ENCODE results near the gene HDAC11.
"Not testable (repeated sequence)": the region's sequence is repeated elsewhere in the genome, so short reads cannot be mapped to it uniquely, and the experiment has no call there.

HDAC11 gene, protein sequence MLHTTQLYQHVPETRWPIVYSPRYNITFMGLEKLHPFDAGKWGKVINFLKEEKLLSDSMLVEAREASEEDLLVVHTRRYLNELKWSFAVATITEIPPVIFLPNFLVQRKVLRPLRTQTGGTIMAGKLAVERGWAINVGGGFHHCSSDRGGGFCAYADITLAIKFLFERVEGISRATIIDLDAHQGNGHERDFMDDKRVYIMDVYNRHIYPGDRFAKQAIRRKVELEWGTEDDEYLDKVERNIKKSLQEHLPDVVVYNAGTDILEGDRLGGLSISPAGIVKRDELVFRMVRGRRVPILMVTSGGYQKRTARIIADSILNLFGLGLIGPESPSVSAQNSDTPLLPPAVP

DNA sequence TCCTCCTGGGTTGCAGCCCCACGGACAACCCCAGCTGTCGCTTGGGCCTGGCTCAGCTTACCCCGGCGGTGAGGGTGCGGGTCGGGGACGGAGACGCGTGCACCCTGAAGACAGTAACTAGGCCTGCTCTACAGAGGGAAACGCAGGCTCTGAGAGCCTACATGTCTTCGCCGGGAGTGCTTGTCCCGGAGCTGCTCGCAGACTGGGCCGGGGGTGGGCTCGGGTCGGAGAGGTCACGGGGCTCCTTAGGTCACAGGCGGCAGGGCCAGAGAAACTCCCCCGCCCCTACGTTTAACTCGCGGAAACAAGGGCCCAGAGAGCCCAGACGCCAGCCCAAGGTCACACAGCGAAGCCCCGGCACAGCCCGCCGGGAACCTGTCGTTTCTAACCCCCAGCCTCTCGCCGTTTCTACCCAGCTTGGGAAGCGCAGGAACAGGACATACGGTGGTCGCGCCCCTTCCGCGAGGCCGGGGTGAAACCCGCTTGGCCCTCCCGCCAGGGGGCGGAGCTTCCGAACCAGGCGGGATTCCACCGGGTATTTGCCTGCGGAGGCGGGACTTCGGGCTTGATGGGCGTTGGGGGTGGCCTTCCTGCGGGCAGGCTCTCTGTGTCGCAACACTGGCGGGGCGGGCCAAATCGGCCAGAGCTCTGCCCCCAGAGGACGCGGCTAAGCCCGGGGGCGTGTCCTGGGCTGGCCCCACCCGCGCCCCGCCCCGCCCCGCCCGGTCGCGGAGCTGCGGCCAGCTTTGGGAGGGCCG is at the start of gene HDAC11:
TSS of gene HDAC11 (plus strand) at position 725 of the 758 bp plus-strand sequence. CDS start 42 bp downstream, outside the sequence.
- peak; percentile 65 for DNase-seq

DNA sequence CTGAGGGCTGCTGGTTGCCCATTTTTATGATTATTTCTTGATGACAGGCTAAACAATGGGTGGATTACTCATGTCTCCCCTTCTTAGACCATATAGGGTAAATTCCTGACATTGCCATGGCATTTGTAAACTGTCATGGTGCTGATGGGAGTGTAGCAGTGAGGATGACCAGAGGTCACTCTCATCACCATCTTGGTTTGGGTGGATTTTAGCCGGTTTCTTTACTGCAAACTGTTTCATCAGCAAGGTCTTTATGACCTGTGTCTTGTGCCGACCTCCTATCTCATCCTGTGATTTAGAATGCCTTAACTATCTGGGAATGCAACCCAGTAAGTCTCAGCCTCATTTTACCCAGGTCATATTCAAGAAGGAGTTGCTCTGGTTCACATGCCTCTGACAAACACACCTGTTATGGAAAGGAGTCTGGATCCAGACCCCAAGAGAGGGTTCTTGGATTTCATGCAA is 49.7 kb upstream of the HDAC11 start:
- not testable (repeated sequence) for DNase-seq

DNA sequence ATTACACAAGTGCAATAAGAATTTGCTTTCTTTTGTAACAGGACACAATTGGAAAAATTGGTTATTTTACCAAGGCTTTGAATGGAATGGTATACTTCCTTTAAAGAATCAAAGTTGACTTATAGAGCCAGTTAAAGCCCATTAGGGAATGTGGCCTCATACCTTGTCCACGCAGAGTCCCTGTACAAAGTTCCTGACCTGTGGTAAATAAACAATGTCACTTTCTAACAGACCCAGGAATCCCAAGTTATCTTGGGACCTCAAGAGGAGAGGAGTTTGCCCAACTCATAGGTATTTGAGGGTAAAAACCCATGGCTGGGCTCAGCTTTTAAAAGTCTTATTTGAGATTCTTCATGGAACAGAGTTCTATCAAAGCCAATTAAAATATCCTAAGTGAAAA is 48.0 kb upstream of the HDAC11 start:
- no peak for DNase-seq

DNA sequence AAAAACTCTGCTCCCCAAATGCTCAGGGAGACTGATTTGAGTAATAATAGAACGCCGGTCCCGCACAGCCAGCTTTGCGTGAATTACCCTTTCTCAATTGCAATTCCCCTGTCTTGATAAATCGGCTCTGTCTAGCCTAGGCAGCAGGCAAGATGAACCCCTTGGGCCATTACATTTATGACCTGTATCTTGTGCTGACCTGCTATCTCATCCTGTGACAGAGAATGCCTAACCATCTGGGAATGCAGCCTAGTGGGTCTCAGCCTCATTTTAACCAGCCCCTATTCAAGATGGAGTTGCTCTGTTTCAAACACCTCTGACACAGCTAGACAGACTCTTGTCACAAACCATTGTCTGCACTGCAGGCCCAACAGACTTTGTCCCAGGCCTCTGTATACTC is 46.2 kb upstream of the HDAC11 start:
- DNase-seq = no peak

DNA sequence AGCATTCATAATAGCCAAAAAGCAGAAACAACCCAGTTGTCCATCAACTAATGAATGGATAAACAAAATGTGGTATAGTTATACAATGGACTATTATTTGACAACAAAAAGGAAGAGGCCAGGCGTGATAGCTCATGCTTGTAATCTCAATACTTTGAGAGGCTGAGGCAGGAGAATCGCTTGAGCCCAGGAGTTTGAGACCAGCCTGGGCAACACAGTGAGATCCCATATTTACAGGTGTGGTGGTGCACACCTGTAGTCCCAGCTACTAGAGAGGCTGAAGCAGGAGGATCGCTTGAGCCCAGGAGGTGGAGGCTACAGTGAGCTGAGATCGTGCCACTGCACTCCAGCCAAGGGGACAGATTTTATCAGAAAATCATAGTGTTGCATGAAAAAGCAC is 43.9 kb upstream of the HDAC11 start:
- not testable (repeated sequence) for DNase-seq

DNA sequence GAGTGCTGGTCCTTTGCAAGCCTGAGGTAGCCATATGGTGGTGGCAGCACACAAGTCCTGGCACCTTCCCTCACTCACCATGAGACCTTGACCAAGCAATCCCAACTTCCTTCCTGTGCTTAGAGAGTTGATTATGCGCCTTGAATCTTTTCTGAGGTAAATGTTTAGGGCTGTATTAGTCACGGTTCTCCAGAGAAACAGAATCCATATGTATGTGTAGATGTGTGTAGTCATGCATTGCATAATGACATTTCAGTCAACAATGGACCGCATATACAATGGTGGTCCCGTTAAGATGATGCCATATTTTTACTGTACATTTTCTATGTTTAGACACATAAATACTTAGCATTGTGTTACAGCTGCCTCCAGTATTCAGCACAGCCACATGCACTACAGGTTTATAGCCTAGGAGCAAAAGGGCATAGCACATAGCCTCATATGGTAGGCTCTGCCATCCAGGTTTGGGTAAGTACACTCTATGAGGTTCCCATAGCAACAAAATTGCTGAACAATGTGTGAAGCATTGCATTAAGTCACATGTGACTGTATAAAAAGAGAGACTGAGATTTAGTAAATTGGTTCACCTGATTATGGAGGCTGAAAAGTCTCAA is 39.8 kb upstream of the HDAC11 start:
- DNase-seq = no peak

DNA sequence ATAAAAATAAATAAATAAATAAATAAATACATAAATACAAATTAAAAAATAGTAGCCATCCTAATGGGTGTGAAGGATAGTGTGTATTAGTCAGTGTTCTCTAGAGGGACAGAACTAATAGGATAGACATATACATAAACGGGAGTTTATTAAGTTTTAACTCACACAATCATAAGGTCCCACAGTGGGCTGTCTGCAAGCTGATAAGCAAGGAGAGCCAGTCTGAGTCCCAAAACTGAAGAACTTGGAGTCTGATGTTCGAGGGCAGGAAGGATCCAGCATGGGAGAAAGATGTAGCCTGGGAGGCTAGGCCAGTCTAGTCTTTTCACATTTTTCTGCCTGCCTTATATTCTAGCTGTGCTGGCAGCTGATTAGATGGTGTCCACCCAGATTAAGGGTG is 37.2 kb upstream of the HDAC11 start:
- not testable (repeated sequence) for DNase-seq

DNA sequence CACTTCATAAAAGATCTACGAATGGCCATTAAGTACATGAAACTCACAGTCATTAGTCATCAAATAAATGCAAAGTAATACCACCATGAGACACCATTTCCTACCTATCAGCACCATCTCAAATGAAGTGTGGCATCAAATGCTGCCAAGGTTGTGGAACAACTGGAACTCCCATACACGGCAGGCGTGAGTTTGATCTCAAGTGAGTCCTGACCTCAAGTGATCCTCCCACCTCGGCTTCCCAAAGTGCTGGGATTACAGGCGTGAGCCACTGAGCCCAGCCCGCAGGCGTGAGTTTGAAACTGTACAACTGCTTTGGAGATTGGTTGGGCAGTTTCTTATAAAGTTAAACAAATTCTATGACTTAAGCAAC is 28.8 kb upstream of the HDAC11 start:
- no peak for DNase-seq

DNA sequence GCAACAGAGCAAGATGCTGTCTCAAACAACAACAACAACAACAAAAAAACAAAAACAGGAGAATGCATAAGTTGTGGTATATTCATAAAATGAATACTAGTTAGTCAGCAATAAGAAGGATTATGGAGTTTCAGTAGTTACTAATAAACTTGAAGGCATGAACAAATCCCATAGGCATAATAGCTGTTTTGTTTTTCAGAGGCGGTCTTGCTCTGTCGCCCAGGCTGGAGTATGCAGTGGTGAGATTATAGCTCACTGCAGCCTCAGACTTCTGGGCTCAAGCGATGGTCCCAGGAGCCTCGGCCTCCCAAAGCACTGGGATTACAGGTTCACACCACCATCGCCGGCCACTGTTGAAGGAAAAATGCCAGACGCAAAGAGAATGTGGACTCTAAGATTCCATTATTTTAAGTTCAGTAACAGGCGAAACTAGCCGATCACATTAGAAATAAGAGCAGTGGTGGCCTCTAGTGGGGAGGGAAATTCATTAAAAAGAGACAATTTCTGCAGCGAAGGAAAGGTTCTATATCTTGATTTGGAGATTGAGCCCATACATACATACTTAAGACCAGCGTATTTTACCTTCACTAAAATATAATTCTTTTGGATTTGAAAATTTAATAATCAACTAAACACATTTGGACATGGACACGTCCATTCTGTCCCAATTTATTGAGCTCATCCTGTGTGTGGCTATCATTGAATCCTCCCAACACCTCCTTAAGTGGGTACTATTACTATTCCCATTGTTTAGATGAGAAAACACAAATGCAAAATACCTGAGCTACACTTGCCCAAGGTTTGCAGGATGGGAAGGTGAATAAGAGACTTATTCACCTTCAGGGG is 27.4 kb upstream of the HDAC11 start:
- peak; percentile 16 for DNase-seq

DNA sequence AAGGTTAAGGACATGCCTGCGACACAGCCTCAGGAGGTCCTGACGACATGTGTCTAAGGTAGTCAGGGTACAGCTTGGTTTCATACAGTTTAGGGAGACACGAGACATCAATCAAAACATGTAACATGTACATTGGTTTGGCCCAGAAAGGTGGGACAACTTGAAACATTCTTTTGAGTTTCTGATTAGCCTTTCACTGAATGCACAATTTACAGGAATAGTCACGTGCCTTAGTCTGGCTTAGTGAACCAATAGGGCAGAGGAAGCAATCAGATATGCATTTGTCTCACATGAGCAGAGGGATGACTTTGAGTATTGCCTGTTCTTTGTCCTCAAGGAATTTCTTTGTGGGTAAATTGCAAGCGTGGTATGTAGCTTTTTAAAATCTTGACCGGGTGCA is 24.5 kb upstream of the HDAC11 start:
- no peak for DNase-seq

DNA sequence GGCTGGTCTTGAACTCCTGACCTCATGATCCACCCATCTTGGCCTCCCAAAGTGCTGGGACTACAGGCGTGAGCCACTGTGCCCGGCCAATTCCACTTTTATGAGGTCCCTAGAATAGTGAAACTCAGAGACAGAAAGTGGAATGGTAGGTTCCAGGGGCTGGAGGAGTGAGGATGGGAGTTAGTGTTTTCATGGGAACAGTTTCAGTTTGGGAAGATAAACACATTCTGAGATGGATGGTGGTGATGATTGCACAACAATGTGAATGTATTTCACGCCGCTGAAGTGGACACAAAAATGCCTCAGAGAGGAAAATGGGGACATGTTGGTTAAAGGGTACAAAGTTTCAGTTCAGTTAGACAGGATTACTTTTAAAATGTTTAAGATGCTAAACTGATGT is 22.5 kb upstream of the HDAC11 start:
- no peak for DNase-seq

DNA sequence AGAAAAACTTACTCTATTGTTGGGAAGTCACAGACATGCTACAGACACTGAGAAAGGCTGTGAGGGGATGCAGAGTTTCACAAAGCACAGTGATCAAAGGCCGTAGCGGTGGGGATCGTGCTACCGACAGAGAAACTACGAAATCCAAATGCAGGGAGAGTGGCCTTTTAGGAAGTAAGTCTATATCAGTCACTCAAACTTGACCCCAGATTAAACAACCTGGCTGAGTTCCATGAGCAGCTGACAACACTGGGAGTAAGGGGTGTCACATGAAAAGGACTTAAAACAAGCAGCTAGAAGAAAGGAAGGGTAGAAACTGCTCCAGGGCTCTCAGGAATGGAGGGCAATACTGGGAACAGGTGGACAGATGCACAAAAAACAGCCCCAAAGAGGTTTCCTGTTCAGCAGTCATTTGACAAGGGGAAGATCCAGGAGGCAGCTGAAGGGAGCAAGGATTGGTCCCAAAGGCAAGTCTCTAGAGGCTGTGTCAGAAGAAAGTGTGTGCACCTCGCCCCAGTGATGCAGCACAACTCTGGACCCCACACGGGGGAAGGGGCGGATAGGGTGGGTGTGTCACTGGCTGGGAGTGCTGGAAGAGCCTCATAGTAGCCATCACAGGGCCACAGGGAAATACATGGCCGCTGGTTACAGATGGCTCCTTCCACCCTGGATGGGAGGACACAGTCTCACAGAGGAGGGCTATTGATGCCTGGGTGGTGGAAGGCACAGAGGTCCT is 20.3 kb upstream of the HDAC11 start:
- no peak for DNase-seq

DNA sequence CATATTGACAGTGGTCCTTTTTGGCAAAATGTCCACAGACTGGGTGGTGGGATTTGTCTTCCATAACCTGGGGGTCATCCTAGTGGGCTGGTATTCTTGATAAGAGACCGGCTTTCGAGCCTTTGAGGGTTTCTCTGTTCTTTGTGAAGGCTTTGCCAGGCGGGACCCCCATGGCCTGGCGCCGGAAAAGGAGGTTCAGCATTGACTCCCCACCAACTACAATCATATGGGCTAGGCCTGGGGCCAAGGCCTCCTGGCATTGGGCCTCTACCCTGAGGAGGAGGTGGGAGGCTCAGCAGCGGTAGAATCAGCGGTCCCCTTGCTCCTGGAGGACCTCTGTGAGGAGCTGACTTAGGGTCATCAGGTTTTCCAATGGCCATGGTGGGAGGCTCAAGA is 19.8 kb upstream of the HDAC11 start:
- no peak for DNase-seq

DNA sequence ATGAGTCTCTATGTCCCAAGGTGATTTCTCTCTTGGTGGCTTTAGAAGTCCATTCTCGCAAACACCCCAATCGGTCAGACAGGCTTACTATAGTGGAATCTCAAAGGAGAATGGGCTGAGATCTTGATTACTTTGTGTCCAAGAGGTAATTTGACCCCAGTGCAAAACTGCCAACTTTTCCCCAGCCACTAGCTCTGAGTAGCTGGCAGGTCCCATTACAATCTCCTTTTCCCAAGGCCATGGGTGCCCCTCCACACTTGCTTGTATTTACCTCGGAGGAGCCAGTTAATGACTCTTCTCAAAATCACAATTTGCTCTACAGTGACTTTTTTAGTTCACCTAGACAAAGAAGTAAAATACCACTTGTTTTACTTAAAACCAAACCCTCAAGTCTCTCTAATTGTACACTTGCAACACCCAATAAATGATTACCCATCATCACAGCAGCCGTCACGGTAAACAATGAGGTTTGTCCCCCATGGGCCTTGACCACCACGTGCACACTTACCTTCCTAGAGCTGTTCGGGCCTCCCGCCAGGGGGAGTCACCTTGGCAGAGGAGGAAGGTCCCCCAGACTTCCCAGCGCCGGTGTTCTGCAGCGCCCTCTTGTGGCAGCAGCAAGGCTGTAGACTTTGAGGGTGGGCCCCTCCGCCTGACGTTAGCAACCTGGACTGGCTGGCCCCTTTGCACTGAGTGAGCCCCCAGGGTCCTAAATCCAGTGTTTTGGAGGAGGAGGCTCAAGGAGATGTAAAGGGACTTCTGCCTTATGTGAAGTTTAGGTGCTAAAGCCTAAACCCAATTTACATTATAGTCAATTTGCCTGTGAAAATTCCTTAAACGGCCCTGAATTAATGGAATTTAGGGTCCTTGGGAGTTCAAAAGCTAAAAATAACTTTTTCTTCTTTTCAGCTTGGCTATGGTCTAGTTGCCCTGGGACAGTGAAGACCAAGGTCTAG is 18.7 kb upstream of the HDAC11 start:
- DNase-seq = peak; percentile 35

DNA sequence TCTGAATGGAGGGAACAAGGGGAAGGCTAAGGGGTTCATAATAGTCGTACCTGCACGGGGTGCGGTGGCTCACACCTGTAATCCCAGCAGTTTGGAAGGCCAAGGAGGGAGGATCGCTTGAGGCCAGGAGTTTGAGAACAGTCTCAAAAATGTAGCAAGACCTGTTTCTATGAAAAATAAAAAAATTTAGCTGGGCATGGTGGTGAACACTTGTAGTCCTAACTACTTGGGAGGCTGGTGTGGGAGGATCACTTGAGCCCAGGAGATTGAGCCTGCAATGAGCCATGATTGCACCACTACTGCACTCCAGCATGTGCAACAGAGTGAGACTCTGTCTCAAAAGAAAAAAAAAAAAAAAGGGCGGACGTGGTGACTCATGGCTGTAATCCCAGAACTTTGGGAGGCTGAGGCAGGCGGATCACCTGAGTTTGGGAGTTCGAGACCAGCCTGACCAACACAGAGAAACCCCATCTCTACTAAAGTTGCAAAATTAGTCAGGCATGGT is 17.9 kb upstream of the HDAC11 start:
- no peak for DNase-seq

DNA sequence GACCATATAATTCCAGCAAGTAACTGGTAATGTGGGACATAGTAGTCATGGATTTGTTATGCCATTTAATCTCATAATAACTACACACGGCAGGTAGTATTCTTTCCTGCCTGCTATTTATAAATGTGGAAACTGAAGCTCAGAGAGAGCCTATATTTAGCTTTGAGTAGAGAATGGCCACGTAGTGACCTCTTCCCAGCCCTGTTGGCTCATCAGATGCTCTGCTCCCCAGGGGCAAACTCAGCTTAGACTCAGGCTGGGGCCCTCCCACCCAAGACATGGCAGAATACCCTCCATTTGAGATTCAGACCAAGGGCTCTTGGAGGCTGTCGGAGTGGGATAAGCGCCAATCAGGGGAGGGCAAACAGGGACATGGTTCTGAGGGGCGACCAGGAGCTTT is 17.3 kb upstream of the HDAC11 start:
- no peak for DNase-seq

DNA sequence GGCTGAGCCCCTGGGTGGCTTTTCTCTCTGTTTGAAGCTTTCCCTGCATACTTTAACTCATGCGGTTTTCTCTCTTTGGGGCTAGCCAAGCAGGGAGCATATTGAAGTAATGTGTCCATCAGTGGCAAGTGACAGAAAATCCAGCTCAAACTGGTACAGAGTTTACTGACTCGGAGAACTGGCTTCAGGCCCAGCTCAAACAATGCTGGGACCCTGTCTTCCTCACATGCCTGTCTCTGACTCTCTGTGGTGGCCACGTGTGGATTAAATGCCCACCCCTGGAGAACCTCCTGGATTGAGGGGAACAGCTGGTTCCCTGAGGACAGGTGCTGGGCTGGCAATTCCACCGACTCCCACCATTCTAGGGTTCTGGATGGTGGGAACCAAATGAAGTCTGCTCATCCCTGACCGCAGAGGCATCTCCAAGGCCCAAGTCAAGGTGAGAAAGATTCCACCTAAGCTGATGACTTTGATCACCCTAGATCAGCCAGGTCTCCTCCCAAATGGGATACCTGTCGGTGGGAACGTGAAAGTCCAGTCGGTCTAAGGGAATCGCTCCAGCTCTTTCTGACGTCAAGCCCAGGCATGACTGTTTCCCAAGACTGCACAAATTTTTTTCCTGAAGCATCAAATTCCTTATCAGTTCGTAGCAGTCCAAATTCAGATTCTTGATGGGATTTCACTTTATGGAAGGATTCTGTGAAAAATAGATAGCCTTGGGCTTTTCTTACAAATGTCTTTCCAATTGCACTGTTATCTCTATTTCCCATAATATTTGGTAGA is 16.3 kb upstream of the HDAC11 start:
- DNase-seq = no peak

DNA sequence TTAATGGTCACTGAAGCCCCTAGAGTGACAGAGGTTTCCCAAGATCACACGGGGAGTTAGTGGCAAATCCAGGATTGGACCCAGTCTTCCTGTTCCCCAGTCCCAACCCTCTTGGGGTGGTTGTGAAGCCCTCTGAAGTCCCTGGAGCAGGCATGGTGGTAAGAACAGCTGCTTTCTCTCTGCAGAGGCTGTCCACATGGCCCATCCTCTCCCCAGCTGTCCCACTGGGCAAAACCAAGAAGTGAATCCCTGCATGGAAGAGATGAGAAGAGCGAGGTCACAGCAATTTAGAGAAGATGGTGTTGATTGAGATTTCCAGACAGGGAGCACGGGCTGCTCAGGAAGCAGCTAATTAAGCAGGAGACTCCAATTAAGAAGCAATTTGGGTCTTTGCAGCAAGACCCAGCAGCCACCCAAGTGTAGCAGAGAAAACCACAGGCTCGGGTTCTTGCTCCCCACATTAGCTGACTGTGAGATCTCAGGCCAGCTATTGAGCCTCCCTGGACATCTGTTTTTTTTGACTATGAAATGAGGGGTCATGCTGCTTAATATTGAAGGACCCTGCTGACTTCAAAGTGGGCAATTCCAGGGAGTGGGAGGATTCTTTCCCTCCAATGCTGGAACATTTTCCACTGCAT is 14.8 kb upstream of the HDAC11 start:
- DNase-seq = no peak

DNA sequence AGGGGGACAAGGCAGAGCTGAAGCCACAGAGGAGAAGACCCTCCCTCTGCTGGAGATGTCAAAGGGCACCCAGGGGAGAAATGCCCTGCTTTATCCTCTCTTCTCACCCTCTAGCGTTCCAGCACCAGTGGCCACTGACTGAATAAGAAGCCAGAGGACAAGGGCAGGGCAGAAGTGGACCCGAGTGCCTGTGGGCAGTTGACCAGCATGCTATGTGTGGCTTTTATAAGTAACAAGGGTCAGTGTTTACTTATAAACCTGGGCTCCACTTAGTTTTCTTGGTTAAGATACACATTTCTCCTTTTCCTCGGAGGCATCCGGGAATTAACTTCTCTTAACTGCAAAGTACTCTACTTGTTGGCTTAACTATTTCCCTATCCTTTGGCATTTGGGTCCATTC is 13.3 kb upstream of the HDAC11 start:
- no peak for DNase-seq
